Uterus (tissue), 2 donors: Measurements from ENCODE around the gene TSPAN17.

Source experiments
- POLR2A ChIP-seq, 2 donors: fragments of 450-650 bp; IDR thresholded peaks; one replicate each; pipeline ENCODE4 v1.6.1; 2016; ENCODE audit warnings: antibody characterized with exemption in 2 of 2, mild to moderate bottlenecking in 1 of 2, moderate library complexity in 1 of 2
- TF ChIP-seq, protein P1 (sequence below), 4 experiments: fragments of 200-600 bp in 2 of 4; fragments of 450-650 bp in 2 of 4; sonication (generic) in 2 of 4; IDR thresholded peaks; one replicate each; pipeline ENCODE4 v1.5.1; 2016 to 2019; ENCODE audit warnings: antibody characterized with exemption in 4 of 4, mild to moderate bottlenecking in 2 of 4, moderate library complexity in 1 of 4

DNA sequence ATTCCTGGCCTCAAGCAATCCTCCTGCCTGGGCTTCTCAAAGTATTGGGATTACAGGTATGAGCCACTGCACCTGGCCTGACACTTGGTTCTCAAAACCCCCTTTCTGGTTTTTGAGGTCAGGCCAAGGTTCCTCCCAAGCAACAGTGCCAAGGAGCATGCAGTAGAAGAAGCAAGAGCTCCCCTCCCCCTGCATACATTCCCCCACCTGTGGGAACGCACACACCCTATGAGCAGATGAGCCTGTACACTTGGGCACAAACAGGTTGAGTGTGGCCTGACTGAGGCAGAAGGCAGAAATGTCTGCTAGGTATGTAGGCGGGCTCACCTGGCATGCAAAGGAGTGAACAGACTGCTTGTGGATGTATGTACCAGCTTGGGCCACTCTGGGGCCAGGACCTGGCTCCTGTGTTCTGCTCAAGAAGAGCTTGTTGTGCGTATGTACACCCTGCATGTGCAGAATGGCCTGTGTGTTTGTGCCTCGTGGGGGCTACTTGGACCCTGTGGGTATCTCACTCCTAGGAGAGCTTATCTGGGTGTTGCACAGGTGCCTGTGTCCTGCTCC is 39.1 kb upstream of the TSPAN17 start:
- TF ChIP-seq, protein P1, sequence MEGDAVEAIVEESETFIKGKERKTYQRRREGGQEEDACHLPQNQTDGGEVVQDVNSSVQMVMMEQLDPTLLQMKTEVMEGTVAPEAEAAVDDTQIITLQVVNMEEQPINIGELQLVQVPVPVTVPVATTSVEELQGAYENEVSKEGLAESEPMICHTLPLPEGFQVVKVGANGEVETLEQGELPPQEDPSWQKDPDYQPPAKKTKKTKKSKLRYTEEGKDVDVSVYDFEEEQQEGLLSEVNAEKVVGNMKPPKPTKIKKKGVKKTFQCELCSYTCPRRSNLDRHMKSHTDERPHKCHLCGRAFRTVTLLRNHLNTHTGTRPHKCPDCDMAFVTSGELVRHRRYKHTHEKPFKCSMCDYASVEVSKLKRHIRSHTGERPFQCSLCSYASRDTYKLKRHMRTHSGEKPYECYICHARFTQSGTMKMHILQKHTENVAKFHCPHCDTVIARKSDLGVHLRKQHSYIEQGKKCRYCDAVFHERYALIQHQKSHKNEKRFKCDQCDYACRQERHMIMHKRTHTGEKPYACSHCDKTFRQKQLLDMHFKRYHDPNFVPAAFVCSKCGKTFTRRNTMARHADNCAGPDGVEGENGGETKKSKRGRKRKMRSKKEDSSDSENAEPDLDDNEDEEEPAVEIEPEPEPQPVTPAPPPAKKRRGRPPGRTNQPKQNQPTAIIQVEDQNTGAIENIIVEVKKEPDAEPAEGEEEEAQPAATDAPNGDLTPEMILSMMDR (IDR thresholded peaks at IDR 0.05): no peak
- TF ChIP-seq POLR2A (IDR thresholded peaks at IDR 0.05): no peak
